Epithelial cell of proximal tubule (primary cell): ENCODE results near the gene FMNL2. TPM values are rescaled to one million over a fixed set of nuclear protein-coding genes. Genes with fewer than 3 reads are reported as not detected.

Experiments
- DNase-seq: peaks from one replicate; pipeline ENCODE4 v3.0.0-alpha.2; 2011; ENCODE audit warnings: low read depth
- H3K4me3 ChIP-seq: 2 replicates; pipeline ENCODE4 v1.5.1; 2011; ENCODE audit warnings: low read depth, mild to moderate bottlenecking, low read length
- CTCF ChIP-seq: conservative IDR thresholded peaks from 2 replicates; pipeline ENCODE4 v1.5.1; 2012; ENCODE audit warnings: low read depth, mild to moderate bottlenecking, low read length
- total RNA-seq: library from RNA; depleted of rRNA; stranded (reverse); fragments of >200 nt; gene quantifications from 2 replicates; pipeline ENCODE4 v1.2.3, GENCODE V29; 2015

FMNL2 gene
- total RNA-seq, 1 donor from 2014 or later = 29.7 TPM

DNA sequence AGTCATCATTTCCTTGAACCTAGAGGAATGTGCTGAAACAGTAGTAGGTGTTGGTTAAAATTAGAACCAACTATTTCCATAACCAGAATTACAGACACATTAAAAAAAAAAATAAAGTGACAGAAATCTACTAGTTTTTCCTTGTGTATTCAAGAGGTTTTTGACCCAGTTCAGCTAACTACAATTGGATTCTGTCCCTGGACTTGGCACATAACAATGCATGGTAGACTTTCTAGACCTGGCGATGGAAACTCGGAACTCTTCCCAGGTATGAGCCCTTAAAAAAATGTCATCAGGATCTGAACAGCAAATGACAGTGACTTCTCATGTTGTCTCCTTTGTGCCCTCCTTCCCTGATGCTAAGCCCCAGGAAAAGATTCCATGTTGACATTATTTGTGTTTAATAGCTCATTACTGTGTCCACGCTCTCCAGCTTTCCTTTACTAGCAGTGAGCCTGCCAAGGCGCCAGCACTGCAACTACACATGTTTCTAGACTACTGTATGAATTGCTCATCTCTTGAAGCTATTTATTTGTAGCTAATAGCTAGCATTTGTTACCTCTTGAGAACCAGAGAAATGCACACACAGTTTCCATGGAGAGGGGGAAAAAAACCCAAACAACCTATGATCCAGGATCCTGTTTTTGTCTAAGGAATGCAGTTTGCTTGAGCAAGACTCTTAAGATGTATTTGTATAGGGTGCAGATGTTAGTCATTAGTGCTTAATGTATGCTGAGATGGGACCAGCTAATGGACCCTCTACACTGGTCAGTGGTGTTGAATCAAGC lies 148.5 kb downstream of the FMNL2 start:
- TF ChIP-seq CTCF = no peak
- H3K4me3 ChIP-seq = no peak overlapping the region
- DNase-seq = no peak

- no peak for TF ChIP-seq CTCF
- peak; percentile 78 for DNase-seq
- H3K4me3 ChIP-seq = peak overlapping the region; percentile 34
Measured at GRCh38 chr2:152485954-152486736, 151.2 kb downstream of the FMNL2 start.

DNA sequence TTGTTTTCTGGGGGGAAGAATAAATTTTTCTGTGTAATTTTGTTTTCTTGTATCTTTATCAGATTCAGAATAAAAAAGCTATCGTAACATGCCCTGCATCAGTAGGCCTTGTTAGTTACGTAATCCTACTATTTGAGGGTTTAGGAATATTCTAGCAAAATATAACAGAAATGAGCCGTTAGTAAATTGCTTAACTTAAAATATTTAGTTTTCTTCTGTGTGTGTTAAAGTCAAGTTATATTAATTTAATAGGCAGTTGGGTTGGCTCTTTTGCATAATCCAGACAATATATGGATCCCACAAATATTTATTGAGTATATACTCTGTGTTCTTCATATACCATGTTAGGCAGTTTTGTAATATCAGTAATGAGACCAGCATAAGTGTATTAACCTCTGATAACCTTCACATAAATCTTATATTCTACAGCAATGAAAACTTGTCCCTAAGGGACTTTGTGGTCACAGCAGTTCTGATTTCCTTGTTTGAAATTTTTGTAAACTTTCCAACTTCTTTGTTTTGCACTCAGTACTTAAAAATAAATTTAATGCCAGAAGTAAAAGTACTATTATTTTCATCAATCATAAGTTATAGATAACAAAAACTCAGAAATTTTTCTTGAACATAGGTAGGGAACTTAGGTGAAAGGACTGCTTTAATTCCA lies 151.9 kb downstream of the FMNL2 start:
- no peak overlapping the region for H3K4me3 ChIP-seq
- DNase-seq = no peak
- TF ChIP-seq CTCF = no peak

DNA sequence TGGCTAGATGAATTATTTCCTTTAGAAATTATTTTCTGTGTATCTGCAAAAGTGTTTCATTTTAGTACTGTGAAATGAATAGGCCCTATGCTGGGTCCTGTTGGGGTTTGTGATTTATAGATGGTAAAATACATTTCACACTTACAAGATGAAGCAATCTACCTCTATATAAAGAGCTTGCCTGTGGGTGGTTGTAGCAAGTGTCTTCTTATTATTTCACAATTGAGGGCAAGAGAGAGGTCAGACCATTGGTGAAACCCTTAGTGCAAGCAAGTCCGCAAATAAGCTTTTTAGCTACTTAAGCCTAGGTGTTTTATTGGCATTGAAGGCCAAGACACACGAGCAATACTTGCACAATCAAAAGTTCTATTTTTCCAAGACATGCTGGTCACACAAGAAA lies 153.1 kb downstream of the FMNL2 start:
- no peak for DNase-seq
- no peak for TF ChIP-seq CTCF
- no peak overlapping the region for H3K4me3 ChIP-seq

- H3K4me3 ChIP-seq = no peak overlapping the region
- DNase-seq = no peak
- no peak for TF ChIP-seq CTCF
Measured at GRCh38 chr2:152489364-152489763, 154.4 kb downstream of the FMNL2 start.

DNA sequence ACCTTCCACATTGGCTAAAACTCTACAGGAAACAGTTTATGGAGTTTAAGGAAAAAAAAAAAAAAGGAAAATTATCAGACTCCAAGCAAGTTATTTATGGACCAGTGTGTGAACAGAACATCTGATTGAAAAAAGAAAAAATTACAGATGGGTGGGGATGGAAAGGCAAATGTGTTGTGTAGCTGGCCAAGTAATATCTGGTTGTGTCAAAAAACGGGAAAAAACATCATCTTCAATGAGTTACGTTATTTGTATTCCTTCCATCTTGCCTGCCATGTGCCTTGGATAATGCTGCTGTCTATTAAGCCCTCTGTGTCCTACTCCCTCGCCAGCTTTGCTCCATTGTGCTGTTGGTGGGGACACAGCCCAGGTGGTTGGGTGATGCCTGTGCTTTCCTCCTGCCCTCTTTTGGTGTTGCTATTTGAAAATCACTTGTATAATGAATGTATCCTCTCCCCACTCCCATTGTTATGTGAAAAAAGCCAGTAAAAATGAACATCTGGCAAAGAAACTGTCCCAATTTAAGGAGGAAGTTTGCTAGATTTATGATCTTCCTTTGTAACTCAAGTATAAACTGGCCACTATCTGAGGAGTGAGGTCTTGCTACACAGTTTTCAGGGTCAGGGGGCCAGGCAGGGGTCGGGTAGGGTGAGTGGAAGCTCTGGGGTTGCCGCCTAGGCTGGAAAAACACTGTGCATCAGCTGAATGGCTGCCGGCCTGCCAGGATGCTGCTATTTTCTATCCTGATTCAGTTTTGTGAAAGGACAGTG lies 155.9 kb downstream of the FMNL2 start:
- TF ChIP-seq CTCF = no peak
- DNase-seq = no peak
- H3K4me3 ChIP-seq = no peak overlapping the region
